GM18907 (cell line): Measurements from ENCODE around the gene MVP.

ENCODE experiments used
- ATAC-seq: cut with Tn5 transposase; IDR thresholded peaks from one replicate; pipeline ENCODE4 v1.9.1; 2021; ENCODE audit warnings: mild to moderate bottlenecking, moderate library complexity; ENCODE audit not compliant: unreplicated experiment

Gene MVP

DNA sequence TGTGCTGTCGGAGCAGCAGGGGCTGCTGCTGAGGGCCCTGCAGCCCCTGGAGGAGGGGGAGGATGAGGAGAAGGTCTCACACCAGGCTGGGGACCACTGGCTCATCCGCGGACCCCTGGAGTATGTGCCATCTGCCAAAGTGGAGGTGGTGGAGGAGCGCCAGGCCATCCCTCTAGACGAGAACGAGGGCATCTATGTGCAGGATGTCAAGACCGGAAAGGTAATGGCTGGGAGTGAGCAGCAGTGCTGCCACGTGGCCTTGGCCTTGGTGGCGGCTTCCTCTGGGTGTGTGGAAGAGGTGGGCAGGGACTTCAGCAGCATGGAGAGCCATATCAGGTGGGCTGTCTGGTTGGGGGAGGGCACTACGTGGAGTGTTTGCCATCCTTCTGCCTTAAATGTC is 20.0 kb downstream of the MVP start:
- ATAC-seq: no peak

DNA sequence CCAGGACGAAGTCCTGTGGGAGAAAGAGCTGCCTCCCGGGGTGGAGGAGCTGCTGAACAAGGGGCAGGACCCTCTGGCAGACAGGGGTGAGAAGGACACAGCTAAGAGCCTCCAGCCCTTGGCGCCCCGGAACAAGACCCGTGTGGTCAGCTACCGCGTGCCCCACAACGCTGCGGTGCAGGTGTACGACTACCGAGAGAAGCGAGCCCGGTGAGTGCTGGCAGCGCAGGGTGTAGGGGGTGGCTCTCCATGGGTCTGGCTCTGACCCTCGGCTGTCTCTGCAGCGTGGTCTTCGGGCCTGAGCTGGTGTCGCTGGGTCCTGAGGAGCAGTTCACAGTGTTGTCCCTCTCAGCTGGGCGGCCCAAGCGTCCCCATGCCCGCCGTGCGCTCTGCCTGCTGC is 21.4 kb downstream of the MVP start:
- no peak for ATAC-seq

DNA sequence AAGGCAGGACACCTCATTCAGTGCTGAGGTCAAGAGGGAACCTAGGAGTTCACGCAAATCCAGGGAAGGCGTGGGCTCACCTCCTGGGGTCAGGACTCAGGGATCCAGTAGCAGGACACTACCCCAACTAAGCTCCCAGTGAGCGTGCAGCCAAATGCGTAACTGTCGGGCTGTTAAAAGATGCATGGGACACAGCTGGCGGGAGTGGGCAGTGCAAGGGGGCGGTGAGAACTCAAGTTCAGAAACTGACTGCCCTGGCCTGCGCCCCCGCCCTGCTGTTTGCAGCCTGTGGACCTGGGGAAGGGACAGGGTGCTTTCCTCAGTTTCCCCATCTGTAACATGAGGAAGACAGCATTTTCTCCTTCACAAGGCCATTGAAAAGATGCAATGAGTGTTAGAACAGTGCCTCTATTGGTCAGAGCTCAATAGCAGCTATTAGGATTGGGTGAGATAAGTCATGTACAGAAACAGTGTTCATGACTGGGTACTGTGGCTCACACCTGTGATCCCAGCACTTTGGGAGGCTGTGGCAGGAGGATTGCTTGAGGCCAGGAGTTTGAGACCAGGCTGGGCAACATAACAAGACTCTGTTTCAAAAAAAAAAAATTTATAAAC is 22.6 kb downstream of the MVP start:
- no peak for ATAC-seq

DNA sequence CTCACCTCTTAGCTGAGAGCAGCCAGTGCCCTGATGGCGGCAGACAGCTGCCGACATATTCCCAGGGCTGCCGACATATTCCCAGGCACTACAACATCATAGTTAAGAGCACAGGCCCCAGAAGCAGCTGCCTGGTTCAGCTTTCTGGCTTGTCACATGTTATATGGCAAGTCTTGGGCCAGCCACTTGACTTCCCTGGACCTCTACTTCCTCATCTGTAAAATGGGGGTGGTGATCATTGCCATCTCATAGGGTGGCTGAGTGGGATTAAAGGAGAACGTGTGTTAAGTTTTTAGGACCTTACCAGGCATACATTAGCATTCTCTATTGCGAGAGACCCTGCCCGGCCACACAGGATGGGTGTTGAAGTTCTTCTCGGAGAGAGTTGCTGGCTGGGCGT is 23.7 kb downstream of the MVP start:
- no peak for ATAC-seq

DNA sequence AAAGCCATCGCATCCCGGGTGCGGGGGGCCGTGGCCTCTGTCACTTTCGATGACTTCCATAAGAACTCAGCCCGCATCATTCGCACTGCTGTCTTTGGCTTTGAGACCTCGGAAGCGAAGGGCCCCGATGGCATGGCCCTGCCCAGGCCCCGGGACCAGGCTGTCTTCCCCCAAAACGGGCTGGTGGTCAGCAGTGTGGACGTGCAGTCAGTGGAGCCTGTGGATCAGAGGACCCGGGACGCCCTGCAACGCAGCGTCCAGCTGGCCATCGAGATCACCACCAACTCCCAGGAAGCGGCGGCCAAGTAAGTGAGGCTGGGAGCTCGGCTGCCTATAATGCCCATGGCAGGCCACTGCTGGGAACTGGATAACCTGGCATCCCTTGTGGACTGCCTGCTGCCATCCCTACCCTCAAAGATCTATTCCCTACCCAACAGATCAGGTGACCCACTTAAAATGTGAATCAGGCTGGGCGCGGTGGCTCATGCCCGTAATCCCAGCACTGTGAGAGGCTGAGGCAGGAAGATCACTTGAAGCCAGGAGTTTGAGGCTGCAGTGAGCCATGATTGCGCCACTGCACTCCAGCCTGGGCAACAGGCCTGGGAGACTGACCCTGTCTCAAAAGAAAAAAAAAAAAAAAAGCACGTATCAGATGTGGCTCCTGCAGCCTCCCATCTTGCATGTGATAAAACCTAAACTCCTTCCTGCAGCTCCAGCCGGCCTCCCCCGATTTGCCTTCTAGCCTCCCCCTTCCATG is 24.5 kb downstream of the MVP start:
- ATAC-seq: no peak

- no peak for ATAC-seq
Measured at GRCh38 chr16:29845656-29846055, 25.4 kb downstream of the MVP start.

- no peak for ATAC-seq
Measured at GRCh38 chr16:29848420-29849297, 28.4 kb downstream of the MVP start.

DNA sequence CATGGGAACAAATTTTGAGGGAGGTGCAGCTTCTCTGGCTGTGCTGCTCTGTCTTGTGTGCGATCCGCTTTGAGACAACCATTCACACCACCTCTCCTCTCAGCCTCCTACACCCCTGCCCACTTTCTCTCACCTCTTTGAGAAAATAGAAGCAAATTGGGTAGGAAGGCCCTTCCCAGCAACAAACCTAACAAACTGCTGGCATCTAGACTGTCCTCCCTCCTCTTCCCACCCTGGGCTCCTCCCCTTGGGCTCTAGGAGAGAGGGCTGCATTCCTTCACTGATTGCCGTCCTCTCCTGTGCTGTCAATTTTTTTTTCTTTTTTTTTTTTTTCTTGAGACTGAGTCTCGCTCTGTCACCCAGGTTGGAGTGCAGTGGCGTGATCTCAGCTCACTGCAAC is 29.2 kb downstream of the MVP start:
- no peak for ATAC-seq

DNA sequence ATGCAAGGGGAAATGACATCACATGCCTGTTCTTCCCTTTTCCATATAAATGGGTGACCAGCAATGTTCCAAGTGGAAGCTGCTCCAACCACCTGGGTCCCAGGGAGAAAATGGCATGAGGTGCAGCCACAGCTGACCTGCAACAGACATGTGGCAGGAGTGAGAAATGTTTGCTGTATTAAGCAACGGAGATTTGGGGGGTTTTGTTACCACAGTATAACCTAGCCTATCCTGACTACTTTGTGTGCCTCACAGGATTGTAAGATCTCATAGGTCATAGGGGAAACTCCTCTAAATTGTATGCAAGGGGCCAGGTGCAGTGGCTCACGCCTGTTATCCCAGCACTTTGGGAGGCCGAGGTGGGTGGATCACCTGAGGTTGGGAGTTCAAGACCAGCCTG is 30.7 kb downstream of the MVP start:
- ATAC-seq: no peak

GRCh38 chr16:29852654-29853053 is 32.4 kb downstream of the MVP start:
- ATAC-seq: no peak

DNA sequence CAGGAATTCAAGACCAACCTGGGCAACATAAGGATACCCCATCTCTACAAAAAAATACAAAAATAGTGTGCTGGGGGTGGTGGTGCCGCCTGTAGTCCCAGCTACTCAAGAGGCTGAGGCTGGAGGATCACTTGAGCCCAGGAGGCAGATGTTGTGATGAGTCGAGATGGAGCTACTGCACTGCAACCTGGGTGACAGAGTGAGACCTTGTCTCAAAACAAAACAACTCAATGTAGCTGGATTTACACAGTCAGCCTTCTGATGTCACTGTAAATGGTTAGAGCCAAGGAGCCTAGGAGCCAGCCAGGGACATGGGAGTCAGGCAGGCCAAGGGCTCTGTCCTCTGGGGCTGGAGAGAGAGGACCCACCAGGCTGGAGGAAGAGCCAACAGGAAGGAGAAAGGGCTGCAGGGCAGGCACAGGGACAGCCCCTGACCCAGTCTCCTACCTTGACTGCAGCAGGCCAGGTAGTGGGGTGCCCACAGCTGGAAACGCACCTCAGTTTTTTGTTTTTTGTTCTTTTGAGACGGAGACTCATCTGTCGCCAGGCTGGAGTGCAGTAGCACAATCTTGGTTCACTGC is 34.3 kb downstream of the MVP start:
- ATAC-seq: no peak

DNA sequence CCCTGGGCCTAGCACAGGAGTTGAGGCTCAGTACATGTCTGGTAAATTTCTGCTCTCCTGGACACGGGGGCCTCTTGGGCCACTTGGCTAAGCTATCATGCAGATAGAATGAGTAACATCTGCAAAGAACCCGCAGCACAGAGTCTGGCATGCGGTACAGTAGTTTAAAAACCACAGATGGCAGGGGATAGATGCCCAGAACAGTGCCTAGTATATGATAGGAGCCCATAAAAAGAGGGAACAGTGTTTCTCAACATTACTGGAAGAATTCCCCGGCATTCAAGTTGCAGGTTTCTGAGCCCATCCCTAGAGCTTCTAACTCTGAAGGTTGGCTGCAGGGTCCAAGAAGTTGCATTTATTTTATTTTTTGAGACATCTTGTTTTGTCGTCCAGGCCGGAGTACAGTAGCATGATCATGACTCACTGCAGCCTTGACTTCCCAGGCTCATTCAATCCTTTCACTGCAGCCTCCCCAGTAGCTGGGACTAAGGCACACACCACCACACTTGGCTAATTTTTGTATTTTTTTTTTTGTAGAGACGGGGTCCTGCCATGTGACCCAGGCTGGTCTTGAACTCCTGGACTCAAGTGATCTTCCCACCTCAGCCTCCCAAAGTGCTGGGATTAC is 37.0 kb downstream of the MVP start:
- ATAC-seq: no peak

DNA sequence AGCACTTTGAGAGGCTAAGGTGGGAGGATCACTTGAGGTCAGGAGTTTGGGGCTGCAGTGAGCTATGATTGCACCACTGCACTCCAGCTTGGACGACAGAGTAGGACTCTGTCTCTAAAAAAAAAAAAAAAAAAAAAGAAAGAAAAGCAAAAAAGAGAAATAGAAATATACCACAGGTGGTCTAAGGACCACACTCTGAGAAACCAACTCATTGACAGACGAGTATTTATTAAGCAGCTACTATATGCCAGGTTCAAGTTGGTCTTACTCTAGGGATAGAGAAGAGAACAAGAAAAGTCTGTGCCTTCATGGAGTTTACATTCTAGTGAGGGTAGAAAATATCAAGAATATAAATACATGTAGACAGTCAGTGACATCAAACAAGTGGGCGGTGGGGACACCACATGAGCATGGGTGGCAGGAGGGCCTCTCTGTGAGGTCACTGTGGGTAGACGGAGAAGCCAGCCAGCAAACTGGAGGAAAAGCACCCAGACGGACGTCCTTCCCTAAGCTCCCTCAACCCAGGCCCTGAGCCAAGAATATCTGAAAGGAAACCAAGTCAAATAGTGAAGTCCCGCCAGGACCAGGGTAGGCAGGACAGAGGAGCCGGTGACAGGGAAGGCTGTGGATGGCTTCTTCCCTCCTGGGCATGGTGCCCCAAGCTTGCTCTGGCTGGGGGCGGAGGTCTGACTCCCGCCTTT is 38.0 kb downstream of the MVP start:
- ATAC-seq: no peak

DNA sequence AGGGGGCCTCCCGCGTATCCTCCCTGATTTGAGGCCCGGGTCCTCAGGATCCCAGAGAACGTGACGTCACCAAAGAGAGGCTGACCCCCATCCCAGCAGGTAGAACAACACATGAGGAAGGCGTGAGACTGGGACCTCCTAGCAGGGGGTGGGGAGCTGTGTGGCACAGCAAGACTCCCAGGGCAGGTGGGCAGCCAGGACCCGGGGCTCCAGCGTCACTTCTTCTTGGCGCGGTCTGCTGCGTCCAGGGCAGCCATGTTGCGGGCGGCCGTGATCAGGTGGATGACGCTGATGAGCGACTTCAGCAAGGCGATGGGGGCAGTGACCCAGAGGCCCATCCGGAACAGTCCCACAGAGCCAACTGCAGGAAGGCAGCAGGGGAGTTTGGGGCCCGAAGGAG is 38.7 kb downstream of the MVP start:
- ATAC-seq: no peak

DNA sequence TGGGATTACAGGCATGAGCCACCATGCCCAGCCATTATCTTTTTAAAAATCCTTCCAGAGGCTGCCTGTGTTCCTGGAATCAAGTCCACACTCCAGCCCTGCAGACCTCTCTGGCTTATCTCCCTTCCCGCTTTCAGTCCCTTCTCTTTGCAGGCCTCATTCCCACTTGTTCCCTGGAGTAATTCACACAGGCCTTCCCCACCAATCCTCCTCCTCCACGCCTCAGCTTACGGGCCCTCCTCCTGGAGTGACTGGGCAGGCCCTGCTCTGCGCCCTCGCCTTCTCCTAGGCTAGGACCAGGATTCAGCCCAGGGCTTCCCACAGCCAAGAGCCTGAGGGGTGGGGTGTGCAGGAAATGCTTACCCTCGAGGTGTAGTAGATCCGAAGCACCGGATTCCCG is 40.0 kb downstream of the MVP start:
- ATAC-seq: no peak

DNA sequence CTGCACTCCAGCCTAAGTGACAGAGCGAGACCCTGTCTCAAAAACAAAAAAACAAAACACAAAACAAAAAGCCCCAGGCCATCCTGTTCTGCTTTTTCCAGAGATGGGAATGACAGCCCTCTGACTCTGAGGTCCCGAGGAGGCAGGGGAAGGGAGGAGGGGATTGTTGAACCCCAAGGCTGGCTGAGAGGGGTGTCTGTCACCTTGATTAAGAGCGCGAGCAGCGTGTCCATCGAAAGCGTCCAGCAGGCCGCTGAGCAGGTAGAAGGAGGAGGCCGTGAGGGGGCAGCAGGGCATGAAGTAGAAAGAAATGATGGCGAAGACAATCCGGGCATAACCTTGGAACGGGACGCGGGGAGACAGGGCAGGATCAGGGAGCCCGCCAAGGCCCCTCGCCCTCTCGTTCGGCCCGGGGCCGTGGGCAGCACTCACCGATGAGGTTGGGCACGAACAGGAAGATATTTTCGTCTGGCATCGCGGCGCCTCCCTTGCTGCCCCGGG is 42.2 kb downstream of the MVP start:
- no peak for ATAC-seq

GRCh38 chr16:29862884-29863668 is 42.8 kb downstream of the MVP start, which contains the start of gene CDIPT:
Gene CDIPT, minus strand, starts transcription at chr16:29863226. Its CDS starts 369 bp downstream, at chr16:29862857.
- peak; percentile 87 for ATAC-seq

GRCh38 chr16:29863669-29863984 is 43.4 kb downstream of the MVP start:
- ATAC-seq: no peak

DNA sequence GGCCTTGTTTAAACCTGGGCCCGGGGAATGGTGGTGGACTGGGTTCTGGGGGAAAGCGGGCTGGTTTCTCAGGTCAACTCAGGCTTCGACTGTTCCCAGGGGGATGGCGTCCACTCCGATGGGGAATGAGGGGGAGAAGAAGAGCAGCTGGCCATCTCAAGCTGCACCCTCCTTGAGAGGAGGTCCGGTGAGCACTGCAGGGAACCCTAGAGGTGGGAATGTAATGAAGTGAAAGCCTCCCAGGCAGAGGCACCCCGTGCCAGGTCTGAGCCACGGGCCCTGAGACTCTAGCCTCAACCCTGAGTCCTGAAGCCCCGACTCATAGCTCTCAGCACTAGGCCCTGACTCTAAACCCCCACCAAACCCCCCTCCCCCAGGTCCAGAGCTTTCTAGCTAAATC is 43.9 kb downstream of the MVP start:
- ATAC-seq: no peak
